GM19193 (cell line): Measurements from ENCODE around the gene TBC1D10B.

ENCODE experiments used
- POLR2A ChIP-seq: IDR thresholded peaks from 4 replicates; pipeline ENCODE4 v1.6.1; 2011; ENCODE audit not compliant: insufficient read depth, insufficient read length; ENCODE audit errors: extremely low read depth

TBC1D10B gene

DNA sequence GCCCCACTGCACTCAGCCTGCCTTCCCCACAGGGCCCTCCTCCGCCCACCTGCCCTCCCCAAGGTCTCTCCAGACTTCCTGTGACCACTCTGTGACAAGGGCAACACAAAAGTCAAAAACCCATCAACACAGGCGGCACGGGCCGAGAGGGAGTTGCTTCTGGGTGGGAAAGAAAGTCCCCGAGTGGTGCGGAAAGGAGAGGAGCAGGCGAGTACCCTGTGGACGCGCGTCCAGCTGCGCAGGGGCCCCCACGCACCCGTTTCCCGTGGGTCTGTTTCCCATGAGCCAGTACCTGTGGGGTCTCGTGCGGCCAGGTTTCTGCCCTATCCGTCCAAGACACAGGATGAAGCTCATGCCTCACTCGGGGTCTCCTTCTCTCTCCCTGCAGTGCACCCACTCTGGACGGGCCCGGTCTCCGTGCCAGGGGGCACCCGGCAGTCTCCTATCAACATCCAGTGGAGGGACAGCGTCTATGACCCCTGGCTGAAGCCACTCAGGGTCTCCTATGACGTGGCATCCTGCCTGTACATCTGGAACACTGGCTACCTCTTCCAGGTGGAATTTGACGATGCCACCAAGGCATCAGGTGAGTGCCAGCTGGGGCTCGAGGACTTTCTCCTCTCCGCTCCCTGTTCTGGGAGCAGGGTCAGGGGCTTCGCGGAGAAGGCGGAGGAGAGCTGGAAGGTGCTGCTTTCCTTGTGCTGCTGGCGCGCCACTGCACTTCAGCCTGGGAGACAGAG is 27.4 kb downstream of the TBC1D10B start:
- TF ChIP-seq POLR2A, result no peak

DNA sequence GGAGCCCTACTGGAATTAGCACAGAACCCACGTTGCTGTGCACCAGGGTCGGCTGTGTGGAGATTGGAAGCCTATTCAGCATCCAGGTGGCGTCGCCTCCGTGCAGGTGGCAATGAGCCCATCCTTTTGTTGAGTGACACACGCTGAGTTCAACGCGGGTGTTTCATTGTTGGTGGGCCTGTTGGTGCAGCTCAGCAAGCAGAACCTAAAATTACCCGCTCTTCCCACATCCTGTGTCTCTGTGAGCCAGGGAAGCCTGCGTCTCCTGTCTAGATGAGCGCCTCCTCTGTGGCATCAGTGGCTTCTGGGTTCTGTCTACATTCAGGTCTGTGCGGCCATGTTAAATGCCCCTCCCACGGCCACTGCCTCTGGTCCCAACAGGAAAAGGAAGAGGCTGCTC is 29.7 kb downstream of the TBC1D10B start:
- TF ChIP-seq POLR2A, result no peak

DNA sequence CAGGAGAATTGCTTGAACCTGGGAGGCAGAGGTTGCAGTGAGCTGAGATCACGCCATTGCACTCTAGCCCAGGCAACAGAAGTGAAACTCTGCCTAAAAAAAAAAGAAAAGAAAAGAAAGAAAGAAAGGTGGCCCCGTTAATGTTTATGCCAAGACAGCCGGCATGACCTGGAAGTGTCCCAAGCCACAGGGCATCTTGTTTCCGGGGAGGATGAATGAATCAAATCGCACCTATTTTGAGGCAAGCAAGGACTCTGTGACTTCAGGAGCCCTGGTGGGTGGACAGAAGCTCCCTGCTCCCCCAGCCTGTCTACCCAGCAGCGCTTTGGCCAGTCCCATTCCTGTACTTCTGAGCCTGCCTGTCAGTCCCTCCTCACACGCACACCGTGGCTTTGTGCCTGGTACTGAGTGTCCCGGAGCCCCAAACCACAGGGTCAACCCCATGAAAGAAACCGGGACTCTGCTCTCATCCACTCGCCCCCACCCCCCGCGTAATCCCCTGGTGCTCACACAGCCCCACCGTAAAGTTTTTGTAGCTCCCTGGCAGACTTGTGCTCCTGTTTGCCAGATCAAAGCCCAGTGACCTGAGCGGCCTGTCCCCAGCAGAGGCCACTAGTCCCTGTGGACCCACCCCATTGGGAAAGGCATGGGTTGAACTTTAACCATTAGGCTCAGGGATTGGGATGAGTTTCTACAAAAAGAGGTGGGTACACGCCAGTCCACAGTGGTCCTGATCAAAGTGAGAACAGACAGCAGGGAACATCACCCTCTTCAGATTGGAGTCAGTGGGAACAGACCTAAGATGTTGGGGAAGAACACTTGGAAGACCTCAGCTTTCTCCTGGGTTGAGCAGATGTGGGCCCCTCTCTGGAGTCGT is 34.5 kb downstream of the TBC1D10B start:
- no peak for TF ChIP-seq POLR2A

DNA sequence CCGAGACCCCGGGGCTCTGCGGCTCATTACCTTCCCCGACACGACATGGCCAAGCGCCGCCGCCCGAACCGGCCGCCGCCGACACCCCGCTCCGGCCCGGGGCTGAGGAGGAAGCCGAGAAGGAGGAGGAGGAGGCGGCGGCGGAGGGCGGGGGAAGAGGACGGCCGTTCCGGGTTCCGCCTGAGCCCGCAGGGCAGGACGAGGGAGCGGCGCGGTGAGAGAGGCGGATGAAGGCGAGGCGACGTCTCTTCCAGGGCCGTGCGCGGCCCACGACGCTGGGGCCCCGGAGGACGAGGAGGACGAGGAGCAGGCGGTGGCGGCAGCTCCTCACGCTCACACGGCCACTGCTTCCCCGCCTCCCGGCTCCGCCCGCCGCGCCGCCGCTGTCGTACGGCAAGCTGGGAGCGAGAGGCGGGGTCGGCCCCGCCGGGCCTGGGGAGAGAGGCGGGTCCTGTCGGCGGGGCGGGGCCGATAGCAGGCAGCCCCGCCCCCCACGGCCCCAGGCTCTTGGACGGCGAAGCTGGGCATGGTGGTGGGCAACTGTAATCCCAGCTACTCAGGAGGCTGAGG is 35.2 kb downstream of the TBC1D10B start:
- peak; percentile 73 for TF ChIP-seq POLR2A
